Epidermal melanocyte (primary cell): ENCODE results near the gene PCID2.

Source experiments
- DNase-seq: peaks from one replicate; pipeline ENCODE4 v3.0.0; 2011; ENCODE audit warnings: low spot score; ENCODE audit not compliant: insufficient read length

Gene PCID2

DNA sequence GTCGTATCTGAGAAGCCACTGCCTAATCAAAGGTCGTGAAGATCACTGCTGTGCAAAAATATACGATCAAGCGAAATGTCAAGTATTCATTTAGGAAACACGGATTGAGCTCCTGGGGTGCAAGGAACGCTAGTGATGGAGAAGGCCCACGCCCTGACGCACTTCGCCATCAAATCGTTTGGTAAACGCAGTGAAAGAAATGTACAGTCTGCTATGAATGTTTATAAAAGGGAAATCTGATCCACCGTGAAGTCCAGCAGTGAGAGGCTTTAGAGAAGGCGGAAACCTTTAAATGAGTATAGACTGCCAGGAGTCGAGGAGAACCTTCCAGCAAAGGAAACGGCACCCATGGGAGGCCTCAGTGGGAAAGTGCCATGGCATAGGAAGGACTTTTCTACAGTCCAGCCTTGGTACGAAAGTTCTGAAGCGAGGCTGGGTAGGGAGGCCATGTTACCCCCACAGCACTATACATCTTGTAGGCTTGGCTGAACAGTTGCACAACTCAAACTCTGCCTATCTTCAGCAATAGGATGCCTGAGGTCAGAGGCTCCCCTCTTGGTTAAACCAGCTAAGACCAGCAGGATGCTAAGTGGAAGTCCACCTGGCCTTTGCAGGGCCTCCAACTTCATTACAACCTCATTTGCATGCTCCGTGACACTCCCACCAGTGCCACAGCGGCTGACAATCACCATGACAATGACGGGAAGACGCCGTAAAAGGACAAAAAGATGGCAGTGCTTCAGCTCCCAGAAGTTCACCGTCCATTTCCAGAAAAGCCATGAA, 20.4 kb downstream of the PCID2 start:
- no peak for DNase-seq

- DNase-seq, result peak; percentile 83
These were observed 21.2 kb downstream of the PCID2 start for GRCh38 chr13:113187263-113187669.

DNA sequence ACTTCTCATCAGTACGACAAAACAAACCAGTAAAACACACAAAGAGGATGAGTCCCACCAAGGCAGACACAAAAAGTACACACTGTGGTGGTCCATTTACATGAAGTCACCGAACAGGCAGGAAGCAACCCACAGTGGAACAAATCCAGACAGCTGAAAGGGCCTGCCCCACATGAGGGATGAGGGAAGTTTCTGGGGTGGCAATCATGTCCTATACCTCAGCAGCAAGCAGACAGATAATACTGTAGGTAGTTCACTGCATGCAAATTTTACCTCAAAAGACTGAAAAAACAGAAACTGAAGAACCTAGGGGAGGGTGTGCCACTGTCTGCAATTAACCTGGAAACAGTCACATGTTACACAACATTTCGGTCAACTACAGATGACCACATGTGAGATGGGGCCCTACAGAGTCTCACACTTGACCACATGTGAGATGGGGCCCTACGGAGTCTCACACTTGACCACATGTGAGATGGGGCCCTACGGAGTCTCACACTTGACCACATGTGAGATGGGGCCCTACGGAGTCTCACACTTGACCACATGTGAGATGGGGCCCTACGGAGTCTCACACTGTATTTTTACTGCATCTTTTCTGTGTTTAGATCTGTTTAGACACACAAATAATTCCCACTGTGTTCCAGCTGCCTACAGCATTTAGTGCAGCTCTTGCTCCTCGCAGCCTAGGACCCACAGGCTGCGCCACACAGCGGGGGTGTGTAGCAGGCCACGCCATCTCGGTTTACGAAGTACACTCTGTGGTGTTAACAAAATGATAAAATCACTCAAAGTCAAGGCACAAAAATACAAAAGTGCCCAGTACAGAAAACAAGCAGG, 22.2 kb downstream of the PCID2 start:
- DNase-seq, result no peak

- DNase-seq, result no peak
These were observed 23.7 kb downstream of the PCID2 start for GRCh38 chr13:113184568-113185440.

- peak; percentile 40 for DNase-seq
These were observed 24.9 kb downstream of the PCID2 start for GRCh38 chr13:113183450-113184129.

DNA sequence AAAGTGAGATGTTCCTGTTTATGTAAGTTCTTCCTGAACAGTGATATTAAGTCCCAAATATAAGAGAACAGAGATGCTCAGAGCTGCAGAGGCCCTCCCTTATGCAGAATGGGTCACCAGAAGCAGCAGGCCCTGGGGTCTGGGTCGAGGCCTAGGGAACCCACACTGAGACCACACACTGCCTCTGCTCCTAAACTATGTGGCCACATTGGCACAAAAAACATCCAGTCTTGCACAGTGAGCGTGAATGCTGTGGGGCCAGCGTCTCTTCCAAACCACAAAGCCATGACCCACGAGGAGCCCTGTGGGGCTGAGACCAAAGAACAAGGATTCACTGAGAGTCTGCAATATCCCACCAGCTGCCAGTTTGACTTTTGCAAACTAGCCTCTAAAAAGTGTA, 26.4 kb downstream of the PCID2 start:
- DNase-seq, result no peak

DNA sequence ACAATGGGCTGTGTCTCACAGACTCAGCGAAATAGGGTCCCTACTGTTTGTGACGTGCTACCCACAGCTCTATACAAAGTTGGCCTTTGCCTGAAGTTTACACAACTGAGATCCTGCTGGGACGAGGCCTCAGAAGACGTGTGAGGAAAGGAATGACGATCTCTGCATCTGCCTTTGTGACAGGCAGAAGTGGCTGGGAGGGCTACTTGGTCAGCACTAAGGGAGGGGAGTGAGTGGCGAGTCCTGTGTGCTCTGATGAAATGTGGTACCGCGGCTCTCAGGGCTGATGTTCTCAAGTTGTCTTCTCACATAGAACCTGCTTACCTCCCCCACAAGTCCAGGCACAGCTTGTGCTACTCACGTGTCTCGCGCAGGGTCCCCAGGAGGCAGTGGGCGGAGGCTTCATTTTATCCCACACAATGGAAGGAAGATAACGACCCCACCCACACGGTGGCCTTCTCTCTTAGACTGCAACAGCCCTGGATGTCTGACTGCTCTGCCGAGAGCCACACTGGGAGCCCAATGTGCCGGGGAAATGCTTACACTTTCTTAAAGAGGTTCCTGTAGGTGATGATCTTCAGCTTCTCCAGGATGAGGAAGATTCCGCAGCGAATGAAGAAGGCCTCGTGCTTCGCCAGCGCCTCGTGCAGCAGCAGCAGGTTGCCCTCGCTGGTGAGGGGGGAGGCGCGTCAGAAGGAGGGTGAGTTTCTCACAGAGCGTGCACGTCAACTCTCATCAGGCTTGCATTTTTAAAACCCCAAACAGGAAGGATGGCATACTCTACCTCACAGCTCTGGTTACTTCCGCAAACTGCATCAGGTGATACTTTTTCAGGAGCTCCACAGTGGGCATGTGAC, 28.9 kb downstream of the PCID2 start:
- no peak for DNase-seq

DNA sequence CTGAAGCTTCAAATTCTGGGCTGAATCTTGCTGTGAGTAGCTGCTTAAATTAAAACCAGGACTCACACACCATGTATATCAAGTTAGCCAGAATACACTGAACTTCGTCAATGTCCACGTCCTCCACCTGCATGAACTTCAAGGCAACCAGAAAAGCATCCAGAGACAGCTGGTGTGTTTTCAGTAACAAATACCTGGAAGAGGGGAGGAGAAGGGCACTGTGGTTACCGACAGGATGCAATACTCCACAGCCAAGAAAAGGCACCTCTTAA, 29.6 kb downstream of the PCID2 start:
- no peak for DNase-seq

GRCh38 chr13:113178070-113178895, 30.2 kb downstream of the PCID2 start:
- DNase-seq, result peak; percentile 68

DNA sequence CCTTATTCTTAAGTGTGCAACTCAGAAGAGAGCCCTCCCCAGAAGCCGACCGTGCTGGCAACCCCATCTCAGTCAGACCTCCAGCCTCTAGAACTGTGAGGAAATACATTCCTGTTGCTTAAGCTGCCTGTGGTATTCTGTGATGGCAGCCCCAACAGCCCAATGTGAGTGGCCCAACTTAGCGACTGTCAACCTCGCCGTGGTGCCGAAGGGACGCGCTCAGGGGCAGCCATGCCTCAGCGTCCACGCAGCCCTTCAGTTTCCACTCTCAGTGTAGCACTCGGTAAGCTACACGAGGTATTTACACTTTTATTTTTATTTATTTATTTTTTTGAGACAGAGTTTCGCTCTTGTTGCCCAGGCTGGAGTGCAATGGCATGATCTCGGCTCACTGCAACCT, 31.6 kb downstream of the PCID2 start:
- no peak for DNase-seq

DNA sequence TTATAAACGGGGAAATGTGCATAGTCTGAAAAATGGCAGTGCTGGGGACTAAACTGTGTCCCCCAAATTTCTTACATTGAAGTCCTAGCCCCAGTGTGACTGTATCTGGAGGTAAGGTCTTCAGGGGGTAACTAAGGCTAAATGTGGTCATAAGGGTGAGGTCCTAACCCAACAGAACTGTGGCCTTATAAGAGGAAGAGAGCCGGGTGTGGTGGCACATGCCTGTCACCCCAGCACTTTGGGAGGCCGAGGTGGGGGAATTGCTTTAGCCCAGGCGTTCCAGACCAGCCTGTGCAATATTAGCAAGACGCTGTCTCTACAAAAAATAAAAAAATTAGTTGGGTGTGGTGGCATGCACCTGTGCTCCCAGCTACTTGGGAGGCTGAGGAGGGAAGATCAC, 32.2 kb downstream of the PCID2 start:
- DNase-seq, result no peak

- no peak for DNase-seq
These were observed 36.0 kb downstream of the PCID2 start for GRCh38 chr13:113172419-113172926.

DNA sequence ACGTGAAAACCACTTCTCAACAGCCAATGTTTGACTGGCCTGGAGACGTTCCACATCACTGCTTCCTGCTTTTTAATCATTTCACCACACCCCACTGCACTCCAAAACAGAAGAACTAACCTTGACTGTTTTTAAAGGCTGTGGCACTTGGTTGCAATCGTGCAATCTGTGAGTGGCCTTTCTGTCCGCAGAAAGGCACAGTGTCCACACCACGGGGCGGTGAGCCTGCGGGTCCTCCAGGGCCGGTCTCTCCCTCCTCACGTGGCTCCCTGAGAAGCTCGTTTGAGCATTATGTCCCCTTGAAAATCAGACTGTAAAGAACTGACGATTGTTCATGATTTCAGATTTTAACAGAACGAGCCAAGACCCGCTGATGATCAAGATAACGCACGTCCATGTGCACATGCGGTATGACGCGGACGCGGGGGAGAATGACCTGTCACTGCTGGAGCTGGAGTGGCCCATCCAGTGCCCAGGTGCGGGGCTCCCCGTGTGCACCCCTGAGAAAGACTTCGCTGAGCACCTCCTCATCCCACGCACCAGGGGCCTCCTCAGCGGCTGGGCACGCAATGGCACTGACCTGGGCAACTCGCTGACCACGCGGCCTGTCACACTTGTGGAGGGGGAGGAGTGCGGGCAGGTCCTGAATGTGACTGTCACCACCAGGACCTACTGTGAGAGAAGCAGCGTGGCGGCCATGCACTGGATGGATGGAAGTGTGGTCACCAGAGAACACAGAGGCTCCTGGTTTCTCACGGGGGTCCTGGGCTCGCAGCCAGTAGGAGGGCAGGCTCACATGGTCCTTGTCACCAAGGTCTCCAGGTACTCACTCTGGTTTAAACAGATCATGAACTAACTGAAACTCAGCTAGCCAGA, 37.0 kb downstream of the PCID2 start:
- no peak for DNase-seq

- no peak for DNase-seq
These were observed 38.0 kb downstream of the PCID2 start for GRCh38 chr13:113170511-113170910.

DNA sequence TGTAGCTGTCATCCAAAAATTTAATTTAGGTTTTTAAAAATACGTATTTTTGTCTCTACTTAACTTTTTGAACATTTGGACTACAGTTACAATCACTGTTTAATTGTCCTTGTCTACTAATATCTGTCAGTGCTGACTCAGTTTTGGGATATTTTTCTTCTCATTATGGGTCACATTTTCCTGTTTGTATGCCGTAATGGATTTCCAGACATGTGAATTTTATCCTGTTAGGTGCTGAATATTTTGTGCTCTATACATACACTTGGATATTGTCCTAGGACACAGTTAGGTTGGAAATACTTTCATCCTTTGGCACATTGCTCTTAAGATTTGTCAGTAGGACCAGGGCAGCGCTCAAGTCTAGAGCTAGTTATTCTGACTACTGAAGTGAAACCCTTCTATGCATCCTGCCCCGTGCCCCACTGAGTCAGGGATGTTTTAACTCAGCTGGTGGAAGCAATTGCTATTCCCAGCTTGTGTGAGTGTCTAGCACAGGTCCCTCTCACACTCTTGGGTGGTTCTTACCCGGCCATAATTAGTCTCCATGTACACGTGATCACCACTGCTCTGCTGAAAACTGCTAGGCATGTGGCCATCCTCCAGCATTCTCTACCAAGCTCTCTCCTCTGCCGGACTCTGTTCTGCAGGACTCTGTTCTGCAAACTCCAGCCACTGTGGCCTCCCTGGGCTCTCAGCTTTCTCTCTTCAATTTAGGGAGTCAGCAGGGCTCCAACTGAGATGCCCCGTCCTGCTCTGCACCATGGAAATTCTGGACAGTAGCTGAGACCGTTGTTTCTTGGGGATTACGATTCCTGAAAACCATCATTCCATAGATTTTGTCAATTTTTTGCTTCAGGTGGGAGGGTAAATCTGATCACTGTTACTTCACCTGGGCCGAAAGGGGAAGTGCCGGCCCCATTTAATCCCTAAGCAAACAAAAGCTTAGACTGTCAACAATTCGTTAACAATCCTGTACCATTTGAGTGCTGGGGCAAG, 38.9 kb downstream of the PCID2 start:
- DNase-seq, result no peak

- peak; percentile 76 for DNase-seq
These were observed 40.3 kb downstream of the PCID2 start for GRCh38 chr13:113168211-113168610.

- DNase-seq, result no peak
These were observed 40.9 kb downstream of the PCID2 start for GRCh38 chr13:113167575-113167974.
